T-helper 17 cell (primary cell): ENCODE results near the gene MACROD2. TPM values are rescaled to one million over a fixed set of nuclear protein-coding genes. Genes with fewer than 3 reads are reported as not detected.

ENCODE experiments used
- ATAC-seq: fragments of 150-1000 bp; cut with Tn5 transposase; 2 replicates; pipeline ENCODE4 v1.10.0; 2021; ENCODE audit warnings: mild to moderate bottlenecking, moderate library complexity
- DNase-seq, 3 donors: peaks; one replicate each; pipeline versions ENCODE4 v3.0.0 to v3.0.0-alpha.2; 2020 to 2021
- H3K9me3 ChIP-seq: one replicate; pipeline ENCODE4 v1.7.0; 2013; ENCODE audit warnings: low read length, mild to moderate bottlenecking; ENCODE audit not compliant: control insufficient read depth, poor library complexity, severe bottlenecking
- H3K27ac Mint-ChIP-seq: one replicate; pipeline ENCODE4 v1.8.0; 2022; ENCODE audit warnings: mild to moderate bottlenecking, moderate library complexity, mixed read lengths
- H3K27me3 Mint-ChIP-seq: one replicate; pipeline ENCODE4 v1.8.0; 2022; ENCODE audit warnings: mixed read lengths
- H3K36me3 Mint-ChIP-seq: one replicate; pipeline ENCODE4 v1.8.0; 2022; ENCODE audit warnings: low read depth, mixed read lengths
- H3K4me1 Mint-ChIP-seq: one replicate; pipeline ENCODE4 v1.8.0; 2022; ENCODE audit warnings: mild to moderate bottlenecking, mixed read lengths
- H3K4me3 Mint-ChIP-seq: one replicate; pipeline ENCODE4 v1.8.0; 2022; ENCODE audit warnings: mild to moderate bottlenecking, moderate library complexity, mixed read lengths
- total RNA-seq, 4 donors: library from RNA in 2 of 4; stranded (reverse) in 2 of 4; gene quantifications; one replicate each; pipeline ENCODE4 v1.2.3 and lab custom pipeline; 2022 to 2026

Gene MACROD2
- total RNA-seq, 2 donors from 2014 or later = 0.85 TPM; not detected in 1

GRCh38 chr20:14883324-14883723, 888.0 kb downstream of the MACROD2 start:
- no peak for DNase-seq
- no peak overlapping the region for H3K27ac Mint-ChIP-seq
- ATAC-seq = no peak
- H3K27me3 Mint-ChIP-seq = no peaks in the 10 kb centered on the region
- H3K36me3 Mint-ChIP-seq = no peaks in the 10 kb centered on the region
- peaks cover 3% of the 10 kb centered on the region for H3K9me3 ChIP-seq
- H3K4me3 Mint-ChIP-seq = no peak overlapping the region
- no peaks in the 10 kb centered on the region for H3K4me1 Mint-ChIP-seq

- no peak for ATAC-seq
- Mint-ChIP-seq H3K4me1 (no peaks in the 10 kb centered on the region), H3K4me3 (no peak overlapping the region), H3K36me3 (no peaks in the 10 kb centered on the region), H3K27me3 (no peaks in the 10 kb centered on the region), H3K27ac (no peak overlapping the region)
- DNase-seq = no peak
- H3K9me3 ChIP-seq = peaks cover 3% of the 10 kb centered on the region
These were observed 890.3 kb downstream of the MACROD2 start for GRCh38 chr20:14885661-14886060.

- Mint-ChIP-seq H3K27me3 (no peaks in the 10 kb centered on the region), H3K4me1 (no peaks in the 10 kb centered on the region), H3K4me3 (no peak overlapping the region), H3K36me3 (no peaks in the 10 kb centered on the region), H3K27ac (no peak overlapping the region)
- ATAC-seq (no peak), DNase-seq (no peak)
- peaks cover 3% of the 10 kb centered on the region for H3K9me3 ChIP-seq
These were observed 892.8 kb downstream of the MACROD2 start for GRCh38 chr20:14888134-14888533.

- no peak for ATAC-seq
These were observed 894.4 kb downstream of the MACROD2 start for GRCh38 chr20:14889496-14890255.

GRCh38 chr20:14890713-14891112, 895.4 kb downstream of the MACROD2 start:
- peaks cover 3% of the 10 kb centered on the region for H3K9me3 ChIP-seq
- Mint-ChIP-seq H3K4me1 (no peaks in the 10 kb centered on the region), H3K27me3 (no peaks in the 10 kb centered on the region), H3K4me3 (no peak overlapping the region), H3K36me3 (no peaks in the 10 kb centered on the region), H3K27ac (no peak overlapping the region)
- DNase-seq (no peak), ATAC-seq (no peak)

More at GRCh38 chr20:14889496-14890255, 894.4 kb downstream of the MACROD2 start:
- H3K4me1 Mint-ChIP-seq = no peaks in the 10 kb centered on the region
- H3K36me3 Mint-ChIP-seq = no peaks in the 10 kb centered on the region
- peaks cover 3% of the 10 kb centered on the region for H3K9me3 ChIP-seq
- no peak overlapping the region for H3K4me3 Mint-ChIP-seq
- no peaks in the 10 kb centered on the region for H3K27me3 Mint-ChIP-seq
- no peak overlapping the region for H3K27ac Mint-ChIP-seq
- DNase-seq = no peak

- H3K4me3 Mint-ChIP-seq = no peak overlapping the region
- H3K4me1 Mint-ChIP-seq = no peaks in the 10 kb centered on the region
- no peak for ATAC-seq
- H3K27me3 Mint-ChIP-seq = no peaks in the 10 kb centered on the region
- H3K36me3 Mint-ChIP-seq = no peaks in the 10 kb centered on the region
- H3K27ac Mint-ChIP-seq = no peak overlapping the region
- DNase-seq = no peak
- H3K9me3 ChIP-seq = no peaks in the 10 kb centered on the region
These were observed 897.5 kb downstream of the MACROD2 start for GRCh38 chr20:14892782-14893181.

- no peak for DNase-seq
- no peaks in the 10 kb centered on the region for H3K36me3 Mint-ChIP-seq
- ATAC-seq = no peak
- H3K4me1 Mint-ChIP-seq = no peaks in the 10 kb centered on the region
- no peak overlapping the region for H3K27ac Mint-ChIP-seq
- no peaks in the 10 kb centered on the region for H3K9me3 ChIP-seq
- H3K4me3 Mint-ChIP-seq = no peak overlapping the region
- no peaks in the 10 kb centered on the region for H3K27me3 Mint-ChIP-seq
These were observed 901.3 kb downstream of the MACROD2 start for GRCh38 chr20:14896569-14896968.

- no peaks in the 10 kb centered on the region for H3K9me3 ChIP-seq
- Mint-ChIP-seq H3K27ac (no peak overlapping the region), H3K27me3 (no peaks in the 10 kb centered on the region), H3K4me3 (no peak overlapping the region), H3K36me3 (no peaks in the 10 kb centered on the region), H3K4me1 (no peaks in the 10 kb centered on the region)
- DNase-seq = no peak
- ATAC-seq = no peak
These were observed 902.3 kb downstream of the MACROD2 start for GRCh38 chr20:14897608-14898007.

- Mint-ChIP-seq H3K27me3 (no peaks in the 10 kb centered on the region), H3K36me3 (no peaks in the 10 kb centered on the region), H3K27ac (no peak overlapping the region), H3K4me3 (no peak overlapping the region), H3K4me1 (no peaks in the 10 kb centered on the region)
- ATAC-seq = no peak
- DNase-seq = no peak
- H3K9me3 ChIP-seq = no peaks in the 10 kb centered on the region
These were observed 907.2 kb downstream of the MACROD2 start for GRCh38 chr20:14902432-14903089.

- H3K36me3 Mint-ChIP-seq = no peaks in the 10 kb centered on the region
- H3K4me1 Mint-ChIP-seq = no peaks in the 10 kb centered on the region
- no peak for ATAC-seq
- H3K9me3 ChIP-seq = no peaks in the 10 kb centered on the region
- no peak for DNase-seq
- no peak overlapping the region for H3K27ac Mint-ChIP-seq
- H3K4me3 Mint-ChIP-seq = no peak overlapping the region
- H3K27me3 Mint-ChIP-seq = no peaks in the 10 kb centered on the region
These were observed 911.7 kb downstream of the MACROD2 start for GRCh38 chr20:14906908-14907434.

GRCh38 chr20:14910126-14910525, 914.8 kb downstream of the MACROD2 start:
- no peak for ATAC-seq
- no peaks in the 10 kb centered on the region for H3K9me3 ChIP-seq
- Mint-ChIP-seq H3K27me3 (no peaks in the 10 kb centered on the region), H3K4me3 (no peak overlapping the region), H3K4me1 (no peaks in the 10 kb centered on the region), H3K36me3 (no peaks in the 10 kb centered on the region), H3K27ac (no peak overlapping the region)
- no peak for DNase-seq

GRCh38 chr20:14913896-14914620, 918.7 kb downstream of the MACROD2 start:
- H3K27ac Mint-ChIP-seq = no peak overlapping the region

GRCh38 chr20:14914633-14915032, 919.3 kb downstream of the MACROD2 start:
- Mint-ChIP-seq H3K4me3 (no peak overlapping the region), H3K27me3 (no peaks in the 10 kb centered on the region), H3K36me3 (no peaks in the 10 kb centered on the region), H3K4me1 (no peaks in the 10 kb centered on the region), H3K27ac (no peak overlapping the region)
- ATAC-seq (no peak), DNase-seq (no peak)
- H3K9me3 ChIP-seq = no peaks in the 10 kb centered on the region

More at GRCh38 chr20:14913896-14914620, 918.7 kb downstream of the MACROD2 start:
- H3K36me3 Mint-ChIP-seq = no peaks in the 10 kb centered on the region
- no peaks in the 10 kb centered on the region for H3K27me3 Mint-ChIP-seq
- H3K4me3 Mint-ChIP-seq = no peak overlapping the region
- no peak for DNase-seq
- H3K4me1 Mint-ChIP-seq = no peaks in the 10 kb centered on the region
- no peaks in the 10 kb centered on the region for H3K9me3 ChIP-seq
- ATAC-seq = no peak
